GM19397 (cell line): ENCODE data around the gene HBG2.
A peak's percentile ranks its signal among the peaks of the same experiment; 100 is the strongest.
"Not testable (repeated sequence)": the region's sequence is repeated elsewhere in the genome, so short reads cannot be mapped to it uniquely, and the experiment has no call there.

Source experiments
- ATAC-seq: cut with Tn5 transposase; IDR thresholded peaks from one replicate; pipeline ENCODE4 v1.9.1; 2021; ENCODE audit warnings: mild to moderate bottlenecking, moderate library complexity; ENCODE audit not compliant: unreplicated experiment

The HBG2 gene

DNA sequence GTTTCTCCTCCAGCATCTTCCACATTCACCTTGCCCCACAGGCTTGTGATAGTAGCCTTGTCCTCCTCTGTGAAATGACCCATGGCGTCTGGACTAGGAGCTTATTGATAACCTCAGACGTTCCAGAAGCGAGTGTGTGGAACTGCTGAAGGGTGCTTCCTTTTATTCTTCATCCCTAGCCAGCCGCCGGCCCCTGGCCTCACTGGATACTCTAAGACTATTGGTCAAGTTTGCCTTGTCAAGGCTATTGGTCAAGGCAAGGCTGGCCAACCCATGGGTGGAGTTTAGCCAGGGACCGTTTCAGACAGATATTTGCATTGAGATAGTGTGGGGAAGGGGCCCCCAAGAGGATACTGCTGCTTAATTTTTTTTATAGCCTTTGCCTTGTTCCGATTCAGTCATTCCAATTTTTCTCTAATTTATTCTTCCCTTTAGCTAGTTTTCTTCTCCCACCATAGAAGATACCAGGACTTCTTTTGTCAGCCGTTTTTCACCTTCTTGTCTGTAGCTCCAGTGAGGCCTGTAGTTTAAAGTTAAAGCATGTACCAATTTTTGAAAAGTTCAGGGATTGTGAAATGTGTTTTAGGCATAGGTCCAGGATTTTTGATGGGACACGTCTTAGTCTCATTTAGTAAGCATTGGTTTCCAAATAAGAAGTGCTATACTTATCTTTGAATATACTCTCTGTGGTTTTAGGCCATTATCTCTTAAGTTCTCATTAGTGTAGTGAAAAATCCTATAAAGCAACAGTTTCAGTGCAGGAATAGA is at the start of gene HBG2:
Gene HBG2 (minus strand): TSS at position 136 of the 768 bp plus-strand sequence. CDS start 53 bp downstream, at position 83.
- not testable (repeated sequence) for ATAC-seq

DNA sequence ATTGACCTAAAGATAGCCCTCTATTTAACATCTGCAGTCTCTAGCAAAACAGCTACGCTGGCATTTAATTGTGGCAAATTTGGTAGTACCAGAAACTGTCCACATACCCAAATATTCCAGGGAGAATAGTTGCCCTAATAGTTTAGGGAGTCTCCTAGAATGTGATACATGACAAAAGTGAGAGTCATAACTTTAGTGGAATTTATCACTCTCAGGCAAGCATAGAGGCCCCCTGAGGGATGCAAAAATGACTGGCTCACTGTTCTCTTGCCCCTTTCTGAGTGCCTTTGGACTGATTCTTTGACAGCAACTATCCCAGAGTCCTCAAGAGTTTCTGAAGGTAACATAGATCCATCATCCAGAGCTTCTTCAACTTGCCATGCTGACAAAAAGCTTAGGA is 49.5 kb upstream of the HBG2 start:
- no peak for ATAC-seq

- no peak for ATAC-seq
Observed at GRCh38 chr11:5303626-5304025, 49.0 kb upstream of the HBG2 start.

DNA sequence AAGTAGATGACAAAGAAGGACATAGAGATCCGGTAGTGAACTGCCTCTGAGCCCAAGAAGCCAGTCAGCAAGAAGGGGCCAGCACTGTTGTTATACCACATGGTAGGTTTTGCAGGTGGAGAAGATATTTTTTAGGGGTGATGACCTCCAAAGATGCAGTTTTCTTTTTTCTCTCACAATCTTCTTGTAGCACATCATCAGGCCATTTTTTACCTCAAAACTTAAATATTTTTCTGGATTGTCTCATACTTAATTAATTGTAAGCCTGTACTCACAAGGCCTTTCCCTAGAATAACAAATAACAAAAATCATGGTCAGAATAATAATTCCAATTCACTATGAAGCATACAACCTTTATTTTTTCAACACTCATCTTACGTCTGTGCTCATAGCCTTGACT is 47.3 kb upstream of the HBG2 start, which contains the start of gene OR51B4:
Gene OR51B4 (minus strand): TSS at position 101 of the 400 bp plus-strand sequence. CDS start 0 bp downstream, at position 101.
- no peak for ATAC-seq

DNA sequence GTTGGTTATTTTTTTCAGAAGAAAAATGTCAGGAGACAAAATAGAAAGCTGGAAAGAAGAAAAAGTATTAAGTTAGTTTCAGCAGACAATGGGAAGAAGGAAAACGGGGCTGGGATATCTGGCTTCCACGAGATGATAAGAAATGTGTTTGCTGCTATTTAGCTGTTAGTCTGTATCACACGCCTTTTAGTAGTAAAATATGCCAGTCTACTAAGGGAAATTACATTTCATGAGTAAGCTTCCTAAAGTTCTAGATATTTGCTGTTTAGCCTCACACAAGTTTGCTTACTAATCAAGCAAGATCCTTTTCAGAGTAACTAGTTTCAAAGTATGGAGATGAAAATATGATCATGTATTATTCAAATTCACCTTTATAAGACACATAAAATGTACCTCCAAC is 45.7 kb upstream of the HBG2 start:
- ATAC-seq: no peak

GRCh38 chr11:5298451-5298850 is 43.9 kb upstream of the HBG2 start:
- no peak for ATAC-seq

- no peak for ATAC-seq
Observed at GRCh38 chr11:5297721-5298323, 43.2 kb upstream of the HBG2 start.

GRCh38 chr11:5294342-5294995 is 39.9 kb upstream of the HBG2 start:
- ATAC-seq: not testable (repeated sequence)

GRCh38 chr11:5293028-5293427 is 38.4 kb upstream of the HBG2 start:
- no peak for ATAC-seq

GRCh38 chr11:5291207-5291838 is 36.7 kb upstream of the HBG2 start:
- ATAC-seq: peak; percentile 90

DNA sequence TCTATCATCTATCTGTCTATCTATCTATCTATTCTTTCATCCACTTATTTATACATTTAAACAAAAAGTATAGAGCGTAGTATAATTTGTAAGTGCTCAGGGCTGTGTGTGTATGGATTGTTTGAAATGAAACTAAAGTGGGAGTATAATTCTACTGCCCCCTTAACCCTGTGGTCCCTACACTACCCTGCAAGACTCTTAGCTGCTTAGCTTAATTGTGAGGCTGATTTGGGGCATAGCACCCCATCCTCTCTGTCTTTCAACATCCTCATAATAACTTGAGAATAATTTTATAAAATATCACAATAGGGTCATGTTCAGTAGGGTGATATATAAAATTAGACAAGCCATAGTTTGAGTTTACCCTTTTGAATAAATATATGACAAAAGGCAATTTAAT is 35.5 kb upstream of the HBG2 start:
- no peak for ATAC-seq

- no peak for ATAC-seq
Observed at GRCh38 chr11:5289696-5290095, 35.1 kb upstream of the HBG2 start.

DNA sequence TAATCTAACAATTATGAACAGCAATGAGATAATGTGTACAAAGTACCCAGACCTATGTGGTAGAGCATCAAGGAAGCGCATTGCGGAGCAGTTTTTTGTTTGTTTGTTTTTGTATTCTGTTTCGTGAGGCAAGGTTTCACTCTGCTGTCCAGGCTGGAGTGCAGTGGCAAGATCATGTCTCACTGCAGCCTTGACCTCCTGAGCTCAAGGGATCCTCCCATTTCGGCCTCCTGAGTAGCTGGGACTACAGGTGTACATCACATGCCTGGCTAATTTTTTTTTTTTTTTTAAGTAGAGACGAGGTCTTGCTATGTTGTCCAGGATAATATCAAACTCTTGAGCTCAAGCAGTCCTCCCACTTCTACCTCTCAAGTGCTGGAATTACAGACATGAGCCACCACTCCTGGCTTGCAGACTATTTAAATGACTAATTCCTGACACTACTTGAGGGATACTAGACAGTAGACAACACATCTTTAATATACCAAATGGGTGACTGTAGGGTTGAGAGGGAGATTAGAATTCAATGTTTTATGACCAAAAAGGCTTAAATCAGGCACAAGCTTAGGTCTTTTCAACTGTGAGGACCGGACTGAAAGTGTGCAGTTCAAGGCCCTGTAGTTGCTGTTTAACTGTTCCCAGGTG is 34.4 kb upstream of the HBG2 start:
- ATAC-seq: no peak

- ATAC-seq: no peak
Observed at GRCh38 chr11:5288108-5288905, 33.7 kb upstream of the HBG2 start.

- no peak for ATAC-seq
Observed at GRCh38 chr11:5286901-5287300, 32.3 kb upstream of the HBG2 start.

DNA sequence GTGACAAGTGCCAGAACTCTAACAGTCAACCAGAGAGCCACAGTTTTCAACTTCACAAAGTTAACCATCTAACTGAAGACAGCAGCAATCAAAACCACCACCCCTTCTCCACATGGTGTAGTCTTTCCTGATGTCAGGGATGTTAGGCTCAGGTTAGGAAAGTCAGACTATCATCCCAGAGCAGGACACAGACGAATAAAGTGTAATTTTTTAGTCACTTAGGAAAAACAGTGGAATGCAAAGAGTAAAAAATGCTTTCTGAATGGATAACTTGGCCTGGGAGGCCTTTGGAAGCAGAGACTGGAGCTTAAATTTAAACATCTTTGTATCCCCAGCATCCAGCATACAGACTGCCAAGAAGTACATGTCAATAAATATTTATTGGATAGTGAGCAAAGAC is 31.8 kb upstream of the HBG2 start:
- ATAC-seq: no peak

DNA sequence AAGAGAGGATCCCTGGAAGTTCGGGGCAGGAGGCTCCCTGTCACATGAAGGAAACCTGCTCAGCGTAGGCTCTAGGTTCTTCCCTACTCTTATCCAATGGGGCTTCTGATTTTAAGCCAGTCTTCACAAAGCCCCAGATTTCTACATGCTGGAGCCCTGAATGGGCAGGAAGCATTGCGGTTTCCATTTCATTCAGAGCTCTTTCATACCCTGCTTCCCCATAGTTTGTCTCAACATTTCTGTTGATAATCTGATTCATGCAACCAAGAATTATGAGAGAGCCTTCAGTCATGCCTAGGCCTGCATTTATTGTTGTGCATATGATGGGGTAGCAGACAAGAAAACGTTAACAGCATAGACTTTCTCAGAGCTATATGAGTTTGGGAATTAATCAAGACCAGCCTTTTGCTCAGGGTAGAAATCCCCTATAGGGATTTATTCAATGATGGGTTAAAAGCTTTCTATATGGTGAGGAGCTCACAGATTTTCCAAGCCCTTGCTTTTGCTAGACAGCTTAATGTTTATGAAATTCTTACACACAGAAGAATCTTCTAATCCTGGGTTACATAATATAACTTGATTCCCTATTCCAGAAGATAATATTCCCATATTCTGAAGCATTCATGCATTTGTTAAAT is 31.2 kb upstream of the HBG2 start:
- ATAC-seq: no peak

GRCh38 chr11:5284637-5285036 is 30.1 kb upstream of the HBG2 start:
- ATAC-seq: no peak

GRCh38 chr11:5283882-5284281 is 29.3 kb upstream of the HBG2 start:
- no peak for ATAC-seq

GRCh38 chr11:5283086-5283485 is 28.5 kb upstream of the HBG2 start:
- ATAC-seq: no peak
